ENCODE data around the gene TBCCD1. TPM values are rescaled to one million over a fixed set of nuclear protein-coding genes. Genes with fewer than 3 reads are reported as not detected.

Gene TBCCD1
- 10 to 100 TPM; 19.3 to 23.3 (median 19.4) TPM for polyA plus RNA-seq (ENCODE audit: insufficient read length in 4 of 4)

- DNase-seq (ENCODE audit: low read depth in 4 of 4, low spot score in 3 of 4): peak; percentile 82 to 89 (median 86)
Observed at GRCh38 chr3:186567072-186567921, at the start of gene TBCCD1. Gene TBCCD1 (minus strand): TSS chr3:186567339. CDS start chr3:186564329, 3,010 bp downstream.

GRCh38 chr3:186616299-186616617, 49.1 kb upstream of the TBCCD1 start:
- DNase-seq (ENCODE audit: low read depth in 4 of 4, low spot score in 3 of 4): no peak

GRCh38 chr3:186614597-186615483, 47.7 kb upstream of the TBCCD1 start:
- peak; percentile 61 to 71 (median 62) for DNase-seq (ENCODE audit: low read depth in 4 of 4, low spot score in 3 of 4)

GRCh38 chr3:186614266-186614596, 47.1 kb upstream of the TBCCD1 start:
- no peak for DNase-seq (ENCODE audit: low read depth in 4 of 4, low spot score in 3 of 4)

GRCh38 chr3:186613637-186614265, 46.6 kb upstream of the TBCCD1 start:
- DNase-seq (ENCODE audit: low read depth in 4 of 4, low spot score in 3 of 4): no peak

GRCh38 chr3:186612721-186613636, 45.8 kb upstream of the TBCCD1 start, which contains the start of gene AHSG:
Gene AHSG (plus strand): TSS chr3:186613060. CDS start chr3:186613142, 82 bp downstream.
- no peak for DNase-seq (ENCODE audit: low read depth in 4 of 4, low spot score in 3 of 4)

- no peak for DNase-seq (ENCODE audit: low read depth in 4 of 4, low spot score in 3 of 4)
Observed at GRCh38 chr3:186612065-186612464, 44.9 kb upstream of the TBCCD1 start.

GRCh38 chr3:186609247-186609868, 42.2 kb upstream of the TBCCD1 start:
- no peak for DNase-seq (ENCODE audit: low read depth in 4 of 4, low spot score in 3 of 4)

GRCh38 chr3:186608624-186609215, 41.6 kb upstream of the TBCCD1 start:
- DNase-seq (ENCODE audit: low read depth in 4 of 4, low spot score in 3 of 4): no peak

GRCh38 chr3:186605561-186606545, 38.7 kb upstream of the TBCCD1 start:
- no peak for DNase-seq (ENCODE audit: low read depth in 4 of 4, low spot score in 3 of 4)

- DNase-seq (ENCODE audit: low read depth in 4 of 4, low spot score in 3 of 4): no peak
Observed at GRCh38 chr3:186605078-186605477, 37.9 kb upstream of the TBCCD1 start.

- DNase-seq (ENCODE audit: low read depth in 4 of 4, low spot score in 3 of 4): no peak
Observed at GRCh38 chr3:186603159-186603558, 36.0 kb upstream of the TBCCD1 start.

- no peak for DNase-seq (ENCODE audit: low read depth in 4 of 4, low spot score in 3 of 4)
Observed at GRCh38 chr3:186600896-186601295, 33.8 kb upstream of the TBCCD1 start.

- no peak for DNase-seq (ENCODE audit: low read depth in 4 of 4, low spot score in 3 of 4)
Observed at GRCh38 chr3:186599785-186600166, 32.6 kb upstream of the TBCCD1 start.

GRCh38 chr3:186599142-186599784, 32.1 kb upstream of the TBCCD1 start:
- no peak for DNase-seq (ENCODE audit: low read depth in 4 of 4, low spot score in 3 of 4)

- no peak for DNase-seq (ENCODE audit: low read depth in 4 of 4, low spot score in 3 of 4)
Observed at GRCh38 chr3:186598794-186599141, 31.6 kb upstream of the TBCCD1 start.

GRCh38 chr3:186598108-186598784, 31.1 kb upstream of the TBCCD1 start:
- DNase-seq (ENCODE audit: low read depth in 4 of 4, low spot score in 3 of 4): no peak

Measured in left renal pelvis (tissue), 4 donors.